Nucleus accumbens (tissue), 56 donors: ENCODE results near the gene PRUNE1.

Source experiments
- DNase-seq, 56 donors: peaks; one replicate each; lab custom pipeline; 2025; lab: John Stamatoyannopoulos, UW

Gene PRUNE1

DNA sequence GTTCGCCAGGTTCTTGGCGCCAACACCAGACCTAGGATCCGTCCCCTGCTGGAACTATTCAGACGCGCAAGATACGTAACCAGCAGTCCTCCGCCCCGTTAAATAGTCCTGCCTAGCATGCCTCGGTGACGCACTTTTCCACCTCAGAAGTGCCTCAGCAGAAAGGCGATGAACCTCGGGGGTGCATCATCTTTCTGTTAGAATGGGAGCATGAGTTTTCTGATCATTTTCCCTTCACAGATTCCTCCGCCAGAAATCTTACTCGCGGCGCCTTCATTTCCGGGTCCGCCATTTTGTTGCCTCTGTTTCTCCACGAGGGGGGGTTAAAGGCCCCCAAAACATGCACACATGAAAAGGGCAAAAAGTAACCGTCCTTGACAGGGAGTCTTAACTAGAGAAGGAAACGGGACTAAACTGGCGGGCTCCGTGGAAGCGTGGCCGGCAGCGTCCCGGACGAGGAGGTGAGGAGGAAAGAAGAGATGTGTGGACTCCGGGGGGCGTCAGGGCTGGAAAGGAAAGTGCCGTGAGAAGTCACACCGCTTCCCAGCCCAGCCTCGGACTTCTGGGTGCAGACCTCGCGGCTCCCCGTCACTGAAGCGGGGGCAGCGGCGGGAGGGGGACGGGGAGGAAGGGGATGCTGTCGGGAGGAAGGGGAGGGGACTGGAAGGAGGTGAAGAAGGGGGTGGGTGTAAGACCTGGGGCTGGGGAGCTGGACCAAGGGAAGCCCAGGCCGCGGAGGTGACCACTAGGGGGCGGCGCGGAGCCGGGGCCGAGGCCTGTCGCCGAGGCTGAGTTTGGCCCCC, 62.4 kb downstream of the PRUNE1 start, which contains the start of gene GABPB2:
Gene GABPB2, plus strand, starts transcription at position 288 of the 803 bp plus-strand sequence. CDS start 17,429 bp downstream, outside the sequence.
- peak in 55 of 56 donors; percentile 49 to 96 (median 87) for DNase-seq

DNA sequence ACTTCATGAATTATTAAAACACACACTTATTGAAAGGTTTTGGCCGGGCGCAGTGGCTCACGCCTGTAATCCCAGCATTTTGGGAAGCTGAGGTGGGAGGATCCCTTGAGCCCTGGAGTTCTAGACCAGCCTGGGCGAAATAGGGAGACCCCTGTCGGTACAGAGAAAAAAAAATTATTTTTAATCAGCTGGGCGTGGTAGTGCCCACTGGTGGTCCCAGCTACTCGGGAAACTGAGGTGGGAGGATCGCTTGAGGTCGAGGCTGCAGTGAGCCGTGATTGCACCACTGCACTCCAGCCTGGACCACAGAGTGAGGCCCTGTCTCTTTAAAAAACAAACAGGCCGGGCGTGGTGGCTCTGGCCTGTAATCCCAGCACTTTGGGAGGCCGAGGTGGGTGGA, 64.0 kb downstream of the PRUNE1 start:
- DNase-seq, result no peak
